Naive B cell (primary cell): ENCODE data around the gene APCDD1L. TPM values are rescaled to one million over a fixed set of nuclear protein-coding genes. Genes with fewer than 3 reads are reported as not detected.
A peak's percentile ranks its signal among the peaks of the same experiment; 100 is the strongest.

Experiments
- ATAC-seq, 2 donors: fragments of 150-1000 bp; cut with Tn5 transposase; 2 replicates each; pipeline ENCODE4 v1.10.0; 2021; ENCODE audit warnings: low read depth in 2 of 2, mild to moderate bottlenecking in 2 of 2, moderate library complexity in 2 of 2
- DNase-seq: peaks from one replicate; pipeline ENCODE4 v3.0.0; 2022
- H3K27ac Mint-ChIP-seq, 6 donors: one replicate each; pipeline ENCODE4 v1.8.0; 2020 to 2022; ENCODE audit warnings: mild to moderate bottlenecking in 6 of 6, mixed read lengths in 6 of 6, moderate library complexity in 5 of 6, inconsistent platforms in 2 of 6
- H3K27me3 Mint-ChIP-seq, 3 donors: one replicate each; pipeline ENCODE4 v1.8.0; 2021 to 2022; ENCODE audit warnings: mixed read lengths in 3 of 3, mild to moderate bottlenecking in 1 of 3
- H3K36me3 Mint-ChIP-seq, 2 donors: one replicate each; pipeline ENCODE4 v1.8.0; 2020 to 2022; ENCODE audit warnings: mixed read lengths in 2 of 2, inconsistent platforms in 1 of 2, mild to moderate bottlenecking in 1 of 2
- H3K4me1 Mint-ChIP-seq, 3 donors: one replicate each; pipeline ENCODE4 v1.8.0; 2020 to 2022; ENCODE audit warnings: mixed read lengths in 3 of 3, inconsistent platforms in 1 of 3, mild to moderate bottlenecking in 1 of 3, moderate library complexity in 1 of 3
- H3K4me3 Mint-ChIP-seq, 8 donors: one replicate each; pipeline ENCODE4 v1.8.0; 2020 to 2022; ENCODE audit warnings: mild to moderate bottlenecking in 8 of 8, mixed read lengths in 8 of 8, moderate library complexity in 8 of 8, inconsistent platforms in 2 of 8
- H3K9me3 Mint-ChIP-seq, 7 donors: one replicate each; pipeline ENCODE4 v1.8.0; 2020 to 2022; ENCODE audit warnings: mixed read lengths in 7 of 7, mild to moderate bottlenecking in 5 of 7, inconsistent platforms in 2 of 7, moderate library complexity in 1 of 7
- polyA plus RNA-seq, 6 donors: library from polyadenylated mRNA; unstranded; fragments of 300-500 nt; fragmentation: Illumina TruSeq; gene quantifications; one replicate each; pipeline ENCODE4 v1.2.3, GENCODE V29; 2021; ENCODE audit warnings: low read depth in 6 of 6

APCDD1L gene
- polyA plus RNA-seq, 6 donors from 2014 or later = 0.08 to 0.33 (median 0.11) TPM; not detected in 2

- Mint-ChIP-seq H3K4me3 (peak overlapping the region in 6 of 8 donors; percentile 26 to 64 (median 52)), H3K27me3 (peaks cover 3 to 12% (median 7%) of the 10 kb centered on the region in 3 donors), H3K27ac (peak overlapping the region in 4 of 6 donors; percentile 30 to 86 (median 56)), H3K4me1 (peaks cover 31 to 39% (median 38%) of the 10 kb centered on the region in 3 donors), H3K9me3 (peaks cover 4 to 13% (median 9%) of the 10 kb centered on the region in 7 donors), H3K36me3 (peaks cover 7 to 10% of the 10 kb centered on the region in 2 donors)
- DNase-seq (no peak), ATAC-seq (peak in 1 of 2 donors; percentile 4)
Observed at GRCh38 chr20:58459058-58459750, 56.0 kb downstream of the APCDD1L start.

GRCh38 chr20:58458342-58459057 is 56.7 kb downstream of the APCDD1L start:
- Mint-ChIP-seq H3K9me3 (peaks cover 4 to 13% (median 12%) of the 10 kb centered on the region in 7 donors), H3K27me3 (peaks cover 0 to 12% (median 7%) of the 10 kb centered on the region in 3 donors), H3K4me1 (peaks cover 31 to 39% (median 38%) of the 10 kb centered on the region in 3 donors), H3K27ac (peak overlapping the region in 4 of 6 donors; percentile 30 to 86 (median 56)), H3K36me3 (peaks cover 9 to 15% of the 10 kb centered on the region in 2 donors), H3K4me3 (peak overlapping the region in 7 of 8 donors; percentile 26 to 85 (median 52))
- ATAC-seq = peak; percentile 99 to 100
- peak; percentile 61 for DNase-seq

- Mint-ChIP-seq H3K4me3 (peak overlapping the region in 2 of 8 donors; percentile 18 to 33), H3K27ac (peak overlapping the region in 4 of 6 donors; percentile 20 to 78 (median 68)), H3K27me3 (peaks cover 0 to 12% (median 7%) of the 10 kb centered on the region in 3 donors), H3K36me3 (peaks cover 13 to 15% of the 10 kb centered on the region in 2 donors), H3K9me3 (peaks cover 4 to 13% (median 10%) of the 10 kb centered on the region in 7 donors), H3K4me1 (peaks cover 31 to 43% (median 38%) of the 10 kb centered on the region in 3 donors)
- ATAC-seq = no peak
- no peak for DNase-seq
Observed at GRCh38 chr20:58457083-58457695, 58.0 kb downstream of the APCDD1L start.

GRCh38 chr20:58454460-58454859 is 60.7 kb downstream of the APCDD1L start:
- no peak for ATAC-seq
- peaks cover 4 to 13% (median 10%) of the 10 kb centered on the region in 7 donors for H3K9me3 Mint-ChIP-seq
- peaks cover 24 to 28% (median 28%) of the 10 kb centered on the region in 3 donors for H3K4me1 Mint-ChIP-seq
- no peak overlapping the region for H3K4me3 Mint-ChIP-seq
- H3K27me3 Mint-ChIP-seq = no peaks in the 10 kb centered on the region
- peaks cover 13 to 15% of the 10 kb centered on the region in 2 donors for H3K36me3 Mint-ChIP-seq
- DNase-seq = no peak
- H3K27ac Mint-ChIP-seq = peak overlapping the region in 2 of 6 donors; percentile 2 to 87

- Mint-ChIP-seq H3K9me3 (peaks cover 4 to 13% (median 10%) of the 10 kb centered on the region in 7 donors), H3K4me1 (peaks cover 13 to 17% (median 17%) of the 10 kb centered on the region in 3 donors), H3K36me3 (peaks cover 13 to 15% of the 10 kb centered on the region in 2 donors), H3K27ac (no peak overlapping the region), H3K4me3 (no peak overlapping the region), H3K27me3 (no peaks in the 10 kb centered on the region)
- DNase-seq (no peak), ATAC-seq (no peak)
Observed at GRCh38 chr20:58453391-58453790, 61.8 kb downstream of the APCDD1L start.

GRCh38 chr20:58452667-58453255 is 62.4 kb downstream of the APCDD1L start:
- H3K36me3 Mint-ChIP-seq = peaks cover 13 to 15% of the 10 kb centered on the region in 2 donors
- no peak overlapping the region for H3K4me3 Mint-ChIP-seq
- H3K27ac Mint-ChIP-seq = no peak overlapping the region
- no peaks in the 10 kb centered on the region for H3K27me3 Mint-ChIP-seq
- H3K4me1 Mint-ChIP-seq = peaks cover 7 to 13% (median 11%) of the 10 kb centered on the region in 3 donors
- no peak for ATAC-seq
- H3K9me3 Mint-ChIP-seq = peaks cover 4 to 13% (median 10%) of the 10 kb centered on the region in 7 donors
- no peak for DNase-seq

GRCh38 chr20:58450254-58450653 is 64.9 kb downstream of the APCDD1L start:
- Mint-ChIP-seq H3K4me1 (peaks cover 0 to 9% (median 0%) of the 10 kb centered on the region in 3 donors), H3K4me3 (no peak overlapping the region), H3K36me3 (peaks cover 13 to 15% of the 10 kb centered on the region in 2 donors), H3K27ac (peak overlapping the region in 1 of 6 donors; percentile 23), H3K27me3 (no peaks in the 10 kb centered on the region), H3K9me3 (peaks cover 3 to 13% (median 10%) of the 10 kb centered on the region in 7 donors)
- ATAC-seq (no peak), DNase-seq (no peak)

- Mint-ChIP-seq H3K9me3 (peaks cover 1 to 10% (median 7%) of the 10 kb centered on the region in 7 donors), H3K27me3 (no peaks in the 10 kb centered on the region), H3K4me3 (no peak overlapping the region), H3K4me1 (peaks cover 0 to 9% (median 0%) of the 10 kb centered on the region in 3 donors), H3K36me3 (peaks cover 10 to 15% of the 10 kb centered on the region in 2 donors), H3K27ac (peak overlapping the region in 1 of 6 donors; percentile 39)
- ATAC-seq = no peak
- no peak for DNase-seq
Observed at GRCh38 chr20:58449681-58450221, 65.4 kb downstream of the APCDD1L start.

GRCh38 chr20:58448958-58449357 is 66.2 kb downstream of the APCDD1L start:
- H3K27me3 Mint-ChIP-seq = no peaks in the 10 kb centered on the region
- ATAC-seq = no peak
- H3K27ac Mint-ChIP-seq = no peak overlapping the region
- H3K36me3 Mint-ChIP-seq = peaks cover 2 to 12% of the 10 kb centered on the region in 2 donors
- no peak overlapping the region for H3K4me3 Mint-ChIP-seq
- peaks cover 0 to 9% (median 0%) of the 10 kb centered on the region in 3 donors for H3K4me1 Mint-ChIP-seq
- H3K9me3 Mint-ChIP-seq = peaks cover 0 to 2% (median under 1%) of the 10 kb centered on the region in 7 donors
- no peak for DNase-seq

GRCh38 chr20:58447511-58448391 is 67.4 kb downstream of the APCDD1L start:
- peak overlapping the region in 2 of 6 donors; percentile 30 to 88 for H3K27ac Mint-ChIP-seq
- ATAC-seq = peak; percentile 51 to 53
- no peak overlapping the region for H3K4me3 Mint-ChIP-seq
- DNase-seq = peak; percentile 16
- H3K4me1 Mint-ChIP-seq = peaks cover 1 to 9% (median 2%) of the 10 kb centered on the region in 3 donors
- H3K9me3 Mint-ChIP-seq = no peaks in the 10 kb centered on the region
- H3K36me3 Mint-ChIP-seq = peaks cover 3 to 15% of the 10 kb centered on the region in 2 donors
- H3K27me3 Mint-ChIP-seq = no peaks in the 10 kb centered on the region

GRCh38 chr20:58446960-58447265 is 68.3 kb downstream of the APCDD1L start:
- Mint-ChIP-seq H3K9me3 (no peaks in the 10 kb centered on the region), H3K27ac (peak overlapping the region in 3 of 6 donors; percentile 33 to 80 (median 62)), H3K4me1 (peaks cover 5 to 6% (median 5%) of the 10 kb centered on the region in 3 donors), H3K4me3 (no peak overlapping the region), H3K36me3 (peaks cover 8 to 12% of the 10 kb centered on the region in 2 donors), H3K27me3 (no peaks in the 10 kb centered on the region)
- DNase-seq (no peak), ATAC-seq (no peak)
